Parathyroid adenoma (tissue), 2 donors: ENCODE measurements around the gene SMYD4.

Source experiments
- H2AFZ ChIP-seq: fragments of 300-600 bp; sonication (generic); one replicate; pipeline ENCODE4 v1.7.0; 2017; ENCODE audit warnings: antibody characterized with exemption, mild to moderate bottlenecking
- H3K27ac ChIP-seq: fragments of 300-600 bp; sonication (generic); one replicate; pipeline ENCODE4 v1.7.0; 2017
- H3K27me3 ChIP-seq: fragments of 300-600 bp; sonication (generic); one replicate; pipeline ENCODE4 v1.7.0; 2017; ENCODE audit warnings: low read length; ENCODE audit not compliant: control insufficient read depth, insufficient read depth
- H3K36me3 ChIP-seq: fragments of 300-600 bp; sonication (generic); one replicate; pipeline ENCODE4 v1.7.0; 2017; ENCODE audit warnings: low read length; ENCODE audit not compliant: control insufficient read depth, insufficient read depth
- H3K4me1 ChIP-seq: fragments of 300-600 bp; sonication (generic); one replicate; pipeline ENCODE4 v1.7.0; 2017; ENCODE audit warnings: control low read depth
- H3K4me2 ChIP-seq: fragments of 300-600 bp; sonication (generic); one replicate; pipeline ENCODE4 v1.7.0; 2017; ENCODE audit warnings: low read length
- H3K4me3 ChIP-seq: fragments of 300-600 bp; sonication (generic); one replicate; pipeline ENCODE4 v1.7.0; 2017; ENCODE audit warnings: low read depth, low read length
- H3K79me2 ChIP-seq: fragments of 300-600 bp; sonication (generic); one replicate; pipeline ENCODE4 v1.7.0; 2017; ENCODE audit warnings: control low read depth
- H3K9ac ChIP-seq: fragments of 300-600 bp; sonication (generic); one replicate; pipeline ENCODE4 v1.7.0; 2017; ENCODE audit warnings: mild to moderate bottlenecking
- H3K9me3 ChIP-seq: fragments of 300-600 bp; sonication (generic); one replicate; pipeline ENCODE4 v1.7.0; 2017; ENCODE audit warnings: low read length; ENCODE audit not compliant: control insufficient read depth
- CTCF ChIP-seq: fragments of 300-600 bp; sonication (generic); IDR thresholded peaks from one replicate; pipeline ENCODE4 v1.7.0; 2017; ENCODE audit warnings: antibody characterized with exemption, mild to moderate bottlenecking
- donor health status: primary hyperparathyroidism.

SMYD4 gene

GRCh38 chr17:1834380-1835149 lies 4.9 kb upstream of the SMYD4 start:
- Histone ChIP-seq H3K27me3 (no peaks in the 10 kb centered on the region), H3K4me3 (no peak overlapping the region), H3K79me2 (peaks cover 14% of the 10 kb centered on the region), H2AFZ (no peak overlapping the region), H3K4me2 (no peak overlapping the region), H3K36me3 (no peaks in the 10 kb centered on the region), H3K9me3 (no peaks in the 10 kb centered on the region), H3K9ac (no peak overlapping the region), H3K27ac (no peak overlapping the region), H3K4me1 (no peaks in the 10 kb centered on the region)
- no peak for TF ChIP-seq CTCF

DNA sequence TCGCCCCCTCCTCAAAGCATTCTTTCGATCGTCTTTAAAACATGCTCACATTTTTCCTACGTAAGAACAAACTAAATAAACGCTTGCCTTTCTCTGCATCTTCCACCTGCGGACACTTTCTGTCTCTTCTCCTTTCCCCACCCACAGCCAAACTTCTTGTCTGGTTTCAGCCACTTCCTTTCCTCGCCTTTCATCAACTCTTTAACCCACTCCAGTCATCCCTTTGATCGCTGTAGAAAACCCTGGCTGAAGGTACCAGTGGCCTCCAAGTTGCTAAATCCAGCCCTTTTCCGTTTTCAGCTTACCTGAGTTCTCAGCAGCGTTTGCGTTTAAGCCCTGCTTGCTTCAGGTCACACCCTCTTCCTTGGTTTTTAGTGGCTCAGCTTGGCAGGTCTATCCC lies 586 bp upstream of the SMYD4 start:
- Histone ChIP-seq H3K4me1 (peaks cover 3% of the 10 kb centered on the region), H3K27me3 (no peaks in the 10 kb centered on the region), H3K36me3 (no peaks in the 10 kb centered on the region), H3K4me3 (peak overlapping the region; percentile 89), H2AFZ (peak overlapping the region; percentile 95), H3K9ac (peak overlapping the region; percentile 40), H3K4me2 (peak overlapping the region; percentile 93), H3K27ac (peak overlapping the region; percentile 33), H3K79me2 (peaks cover 14% of the 10 kb centered on the region), H3K9me3 (no peaks in the 10 kb centered on the region)
- no peak for TF ChIP-seq CTCF

DNA sequence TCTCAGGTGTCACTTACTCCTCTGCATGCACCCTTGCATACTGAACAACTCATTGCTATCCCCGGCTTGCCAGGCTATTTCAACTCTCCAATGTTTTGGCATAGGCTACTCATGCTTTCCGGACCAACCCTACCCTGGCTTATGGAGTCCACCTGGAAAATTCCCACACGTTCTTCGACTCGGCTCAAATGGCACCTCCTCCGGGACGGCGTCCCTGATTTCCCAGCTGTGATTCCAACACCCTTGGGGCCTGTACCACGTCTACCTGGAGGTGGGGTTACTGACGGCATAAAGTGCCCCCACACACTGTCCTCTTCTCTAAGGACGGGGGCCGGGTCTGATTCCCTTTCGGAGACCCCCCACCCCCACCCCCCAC lies 498 bp downstream of the SMYD4 start:
- no peaks in the 10 kb centered on the region for H3K27me3 ChIP-seq
- no peak for TF ChIP-seq CTCF
- H3K9ac ChIP-seq, result peak overlapping the region; percentile 12
- peak overlapping the region; percentile 89 for H3K4me3 ChIP-seq
- H3K27ac ChIP-seq, result no peak overlapping the region
- peak overlapping the region; percentile 95 for H2AFZ ChIP-seq
- peaks cover 3% of the 10 kb centered on the region for H3K4me1 ChIP-seq
- no peaks in the 10 kb centered on the region for H3K36me3 ChIP-seq
- H3K4me2 ChIP-seq, result peak overlapping the region; percentile 88
- peaks cover 14% of the 10 kb centered on the region for H3K79me2 ChIP-seq
- no peaks in the 10 kb centered on the region for H3K9me3 ChIP-seq

- no peak overlapping the region for H3K9ac ChIP-seq
- H3K36me3 ChIP-seq, result no peaks in the 10 kb centered on the region
- no peaks in the 10 kb centered on the region for H3K9me3 ChIP-seq
- no peaks in the 10 kb centered on the region for H3K4me1 ChIP-seq
- no peak overlapping the region for H2AFZ ChIP-seq
- H3K27ac ChIP-seq, result no peak overlapping the region
- no peaks in the 10 kb centered on the region for H3K27me3 ChIP-seq
- peaks cover 10% of the 10 kb centered on the region for H3K79me2 ChIP-seq
- H3K4me2 ChIP-seq, result no peak overlapping the region
- no peak overlapping the region for H3K4me3 ChIP-seq
- no peak for TF ChIP-seq CTCF
These were observed 9.0 kb downstream of the SMYD4 start for GRCh38 chr17:1820528-1821252.
